Natural killer cell (primary cell): Measurements from ENCODE around the gene DHRS7C. TPM values are rescaled to one million over a fixed set of nuclear protein-coding genes. Genes with fewer than 3 reads are reported as not detected.

ENCODE experiments used
- ATAC-seq, 3 donors: fragments of 150-1000 bp in 2 of 3; fragments of 200-7000 bp in 1 of 3; cut with Tn5 transposase; 1 replicate in 1 of 3; 2 replicates in 2 of 3; pipeline ENCODE4 v1.10.0; 2021; ENCODE audit warnings: mild to moderate bottlenecking in 2 of 3, moderate library complexity in 2 of 3
- DNase-seq, 2 donors: peaks; one replicate each; pipeline versions ENCODE4 v3.0.0 to v3.0.0-alpha.2; 2013 to 2021; ENCODE audit warnings: mixed read lengths in 1 of 2
- H3K27ac ChIP-seq: one replicate; pipeline ENCODE4 v1.5.1; 2013; ENCODE audit warnings: mild to moderate bottlenecking, low read length
- H3K27me3 ChIP-seq: one replicate; pipeline ENCODE4 v1.6.1; 2013; ENCODE audit warnings: low read length; ENCODE audit not compliant: control insufficient read depth, insufficient read depth
- H3K36me3 ChIP-seq: one replicate; pipeline ENCODE4 v1.6.1; 2013; ENCODE audit warnings: low read length; ENCODE audit not compliant: control insufficient read depth, insufficient read depth
- H3K4me1 ChIP-seq: one replicate; pipeline ENCODE4 v1.6.1; 2013; ENCODE audit warnings: low read length; ENCODE audit not compliant: control insufficient read depth, insufficient read depth
- H3K4me3 ChIP-seq: one replicate; pipeline ENCODE4 v1.5.1; 2013; ENCODE audit warnings: low read length
- H3K9me3 ChIP-seq: one replicate; pipeline ENCODE4 v1.6.1; 2013; ENCODE audit warnings: low read length; ENCODE audit not compliant: control insufficient read depth, insufficient read depth
- H3K27ac Mint-ChIP-seq, 2 donors: one replicate each; pipeline ENCODE4 v1.8.0; 2022; ENCODE audit warnings: mild to moderate bottlenecking in 2 of 2, mixed read lengths in 2 of 2, moderate library complexity in 1 of 2
- H3K27me3 Mint-ChIP-seq, 2 donors: one replicate each; pipeline ENCODE4 v1.8.0; 2022; ENCODE audit warnings: low read depth in 2 of 2, mixed read lengths in 2 of 2
- H3K36me3 Mint-ChIP-seq: one replicate; pipeline ENCODE4 v1.8.0; 2022; ENCODE audit warnings: mixed read lengths
- H3K4me1 Mint-ChIP-seq, 2 donors: one replicate each; pipeline ENCODE4 v1.8.0; 2022; ENCODE audit warnings: mixed read lengths in 2 of 2
- H3K4me3 Mint-ChIP-seq: one replicate; pipeline ENCODE4 v1.8.0; 2022; ENCODE audit warnings: mild to moderate bottlenecking, moderate library complexity, mixed read lengths
- H3K9me3 Mint-ChIP-seq, 2 donors: one replicate each; pipeline ENCODE4 v1.8.0; 2022; ENCODE audit warnings: mixed read lengths in 2 of 2
- CTCF ChIP-seq: fragments of 200-600 bp; IDR thresholded peaks from one replicate; pipeline ENCODE4 v1.8.0; 2022; ENCODE audit warnings: antibody characterized with exemption
- WGBS: methylation state at CpG from one replicate; pipeline ENCODE4 v1.1.7; 2013; ENCODE audit warnings: missing lambda C conversion rate; ENCODE audit not compliant: insufficient coverage; 5-methylcytosine and 5-hydroxymethylcytosine counted together
- intact Hi-C: fragments of 100-400 bp; cut with micrococcal nuclease; formaldehyde crosslinking; loops from one replicate; pipeline ENCODE4 v1.14.2; 2022
- total RNA-seq, 4 donors: library from RNA; stranded (reverse); fragments of 120-200 nt in 1 of 4; gene quantifications; one replicate each; pipeline versions ENCODE4 v1.2.3 to v1.2.4, GENCODE V29; 2013 to 2022

Gene DHRS7C
- total RNA-seq, 3 donors from 2014 or later (not counting 1 experiment from before 2014, with no cell fraction given), result not detected

DNA sequence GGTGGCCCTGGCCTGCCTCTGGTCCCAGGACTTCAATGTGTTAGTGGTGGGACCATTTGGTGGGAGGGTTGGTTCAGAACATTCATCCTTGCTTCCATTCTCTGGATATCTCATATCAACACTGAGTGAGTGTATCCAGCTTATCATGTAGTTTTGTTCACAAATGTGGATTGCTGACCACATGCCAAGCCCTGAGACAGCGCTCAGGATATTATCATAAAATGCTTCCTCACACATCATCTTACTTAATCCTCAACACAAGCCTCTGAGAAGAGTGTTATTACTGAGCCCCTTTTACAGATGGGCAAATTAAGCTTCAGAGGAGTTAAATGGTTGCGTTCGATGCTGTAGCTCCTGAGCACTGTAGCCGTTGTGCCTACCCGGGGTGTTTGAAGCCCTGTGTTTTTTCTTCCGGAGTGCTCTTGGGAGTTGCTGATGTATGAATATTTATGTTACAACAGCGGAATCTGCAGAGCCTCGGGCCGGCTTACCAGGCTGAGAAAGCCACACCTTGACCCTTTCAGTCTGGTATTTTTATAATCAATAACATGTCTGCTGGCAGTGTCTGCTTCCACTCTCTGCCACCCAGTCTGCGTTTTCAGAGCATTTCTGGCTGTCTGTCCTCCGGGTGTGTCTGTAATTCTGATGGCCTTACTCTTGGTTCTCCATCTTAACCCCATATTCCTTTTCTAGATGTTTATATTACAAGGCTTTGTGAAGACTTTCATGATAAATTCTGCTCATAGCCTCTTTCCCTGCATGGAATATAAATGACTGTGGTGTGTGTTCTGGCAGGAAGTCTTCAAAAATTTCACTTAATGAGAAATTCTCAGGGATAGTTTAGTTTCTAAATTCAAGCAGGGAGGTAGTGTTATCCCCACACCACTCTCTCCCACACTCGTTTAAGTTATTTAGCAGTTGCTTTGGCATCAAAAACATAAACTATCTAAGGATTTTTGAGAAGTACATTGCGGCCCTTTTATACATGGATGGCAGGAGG lies 37.2 kb upstream of the DHRS7C start:
- TF ChIP-seq CTCF, result no peak
- Histone ChIP-seq H3K27me3 (peaks cover 5% of the 10 kb centered on the region), H3K36me3 (no peaks in the 10 kb centered on the region), H3K27ac (no peak overlapping the region), H3K4me1 (no peaks in the 10 kb centered on the region), H3K4me3 (no peak overlapping the region), H3K9me3 (no peaks in the 10 kb centered on the region)
- no peak for DNase-seq
- Mint-ChIP-seq H3K36me3 (no peaks in the 10 kb centered on the region), H3K27ac (no peak overlapping the region), H3K27me3 (peaks cover 4 to 27% of the 10 kb centered on the region in 2 donors), H3K4me3 (no peak overlapping the region), H3K9me3 (no peaks in the 10 kb centered on the region), H3K4me1 (no peaks in the 10 kb centered on the region)
- no peak for ATAC-seq
- intact Hi-C loops, result no loop called here
- WGBS, result 95% methylated on average over 11 of the region's 13 CpGs

- TF ChIP-seq CTCF, result no peak
- Mint-ChIP-seq H3K4me3 (no peak within 1 kb of the TSS), H3K36me3 (no peaks in the 10 kb centered on the region), H3K9me3 (no peaks in the 10 kb centered on the region), H3K27me3 (peaks cover 7 to 18% of the 10 kb centered on the region in 2 donors), H3K27ac (no peak within 1 kb of the TSS), H3K4me1 (no peaks in the 10 kb centered on the region)
- no peak for ATAC-seq
- Histone ChIP-seq H3K4me1 (no peaks in the 10 kb centered on the region), H3K36me3 (no peaks in the 10 kb centered on the region), H3K27me3 (peaks cover 5% of the 10 kb centered on the region), H3K4me3 (no peak within 1 kb of the TSS), H3K9me3 (no peaks in the 10 kb centered on the region), H3K27ac (no peak within 1 kb of the TSS)
- intact Hi-C loops, result no loop called here
- DNase-seq, result no peak
- WGBS, result 65% methylated on average over 21 of the region's 21 CpGs
These were observed 34.3 kb upstream of the DHRS7C start, which contains the start of gene GLP2R for GRCh38 chr17:9825641-9826150. TSS of gene GLP2R (plus strand) at chr17:9825924. CDS start at chr17:9826064, 140 bp downstream.

GRCh38 chr17:9824797-9825338 lies 33.5 kb upstream of the DHRS7C start:
- ATAC-seq (no peak), DNase-seq (no peak)
- Mint-ChIP-seq H3K36me3 (no peaks in the 10 kb centered on the region), H3K27me3 (peaks cover 3 to 10% of the 10 kb centered on the region in 2 donors), H3K27ac (no peak overlapping the region), H3K4me1 (no peaks in the 10 kb centered on the region), H3K9me3 (no peaks in the 10 kb centered on the region), H3K4me3 (no peak overlapping the region)
- Histone ChIP-seq H3K4me3 (no peak overlapping the region), H3K4me1 (no peaks in the 10 kb centered on the region), H3K9me3 (no peaks in the 10 kb centered on the region), H3K36me3 (no peaks in the 10 kb centered on the region), H3K27me3 (peaks cover 3% of the 10 kb centered on the region), H3K27ac (no peak overlapping the region)
- no peak for TF ChIP-seq CTCF
- 91% methylated on average over 7 of the region's 8 CpGs for WGBS
- intact Hi-C loops, result no loop called here
